A549 (cell line): ENCODE data around the gene NPFFR1. TPM values are rescaled to one million over a fixed set of nuclear protein-coding genes. Genes with fewer than 3 reads are reported as not detected.

Experiments
- ATAC-seq, 2 experiments: fragments of 200-7000 bp in 1 of 2; fragments of >200 bp in 1 of 2; cut with Nextera tagmentation in 1 of 2; cut with Tn5 transposase in 1 of 2; 3 replicates each; pipeline versions ENCODE4 v1.8.0 to v1.9.1; 2018 to 2020; ENCODE audit warnings: mild to moderate bottlenecking in 1 of 2, moderate library complexity in 1 of 2
- CTCF ChIA-PET: fragments of 300-600 bp; sonication (Branson Sonifier 250); formaldehyde crosslinking; extraction: SDS; loops from one replicate; lab custom pipeline; 2021; ENCODE audit warnings: antibody characterized with exemption, inconsistent platforms; lab: Yijun Ruan, JAX
- POLR2A ChIA-PET: fragments of 350-600 bp; formaldehyde crosslinking; extraction: SDS; loops from one replicate; lab custom pipeline; 2021; ENCODE audit warnings: antibody characterized with exemption, inconsistent platforms; lab: Yijun Ruan, JAX
- DNase-seq, 2 experiments: peaks; one replicate each; pipeline versions ENCODE4 v3.0.0 to v3.0.0-alpha.2; 2011 to 2016; ENCODE audit warnings: low read depth in 1 of 2, low spot score in 1 of 2
- FAIRE-seq: peaks from 2 replicates; lab custom pipeline; 2011; peaks lifted over from hg19 to GRCh38; lab: Jason Lieb, UNC
- H3K27ac ChIP-seq, 2 experiments: fragments of >200 bp; sonication (Bioruptor Twin); formaldehyde crosslinking; 3 replicates each; pipeline ENCODE4 v1.5.1; 2016 to 2017
- H3K4me1 ChIP-seq: fragments of >200 bp; sonication (Bioruptor Twin); formaldehyde crosslinking; 3 replicates; pipeline ENCODE4 v1.6.1; 2016
- H3K4me2 ChIP-seq: fragments of >200 bp; sonication (Bioruptor Twin); formaldehyde crosslinking; 3 replicates; pipeline ENCODE4 v1.6.1; 2016
- H3K4me3 ChIP-seq: fragments of >200 bp; sonication (Bioruptor Twin); formaldehyde crosslinking; 3 replicates; pipeline ENCODE4 v1.5.1; 2016
- H3K9me3 ChIP-seq: fragments of >200 bp; sonication (Bioruptor Twin); formaldehyde crosslinking; 3 replicates; pipeline ENCODE4 v1.6.1; 2016
- BCL3 ChIP-seq: fragments of >200 bp; sonication (Bioruptor Twin); formaldehyde crosslinking; IDR thresholded peaks from 3 replicates; pipeline ENCODE4 v1.6.1; 2016
- CEBPB ChIP-seq, 2 experiments: fragments of >200 bp in 1 of 2; sonication (Bioruptor Twin) in 1 of 2; formaldehyde crosslinking in 1 of 2; IDR thresholded peaks; 2 replicates each; pipeline ENCODE4 v1.6.1; 2012 to 2016
- EHF ChIP-seq: fragments of 250-450 bp; sonication (Bioruptor Pico); IDR thresholded peaks from 2 replicates; pipeline ENCODE4 v1.5.0; 2020; ENCODE audit warnings: mild to moderate bottlenecking
- FOSL2 ChIP-seq, 2 experiments: fragments of 450-650 bp in 1 of 2; fragments of >200 bp in 1 of 2; sonication (Bioruptor Twin) in 1 of 2; formaldehyde crosslinking; IDR thresholded peaks; 2 replicates each; pipeline versions ENCODE4 v1.5.0 to v1.6.1; 2016 to 2020; ENCODE audit warnings: mild to moderate bottlenecking in 1 of 2, moderate library complexity in 1 of 2
- GATA3 ChIP-seq: IDR thresholded peaks from 2 replicates; pipeline ENCODE4 v1.6.1; 2012; ENCODE audit warnings: borderline replicate concordance
- HOXA7 ChIP-seq: fragments of 250-450 bp; sonication (Bioruptor Pico); IDR thresholded peaks from 2 replicates; pipeline ENCODE4 v1.5.0; 2020; ENCODE audit warnings: mild to moderate bottlenecking, moderate library complexity
- HOXB13 ChIP-seq: fragments of 250-450 bp; sonication (Bioruptor Pico); IDR thresholded peaks from 2 replicates; pipeline ENCODE4 v1.5.0; 2020; ENCODE audit warnings: low read depth, mild to moderate bottlenecking, moderate library complexity
- JUNB ChIP-seq: fragments of >200 bp; sonication (Bioruptor Twin); formaldehyde crosslinking; IDR thresholded peaks from 2 replicates; pipeline ENCODE4 v1.6.1; 2016
- MAX ChIP-seq: IDR thresholded peaks from 2 replicates; pipeline ENCODE4 v1.6.1; 2012
- MAZ ChIP-seq: fragments of 150-350 bp; IDR thresholded peaks from 2 replicates; pipeline ENCODE4 v1.6.1; 2014; ENCODE audit warnings: antibody characterized with exemption, low read depth, low read length, borderline replicate concordance
- MYC ChIP-seq: IDR thresholded peaks from 2 replicates; pipeline ENCODE4 v1.6.1; 2012; ENCODE audit warnings: mild to moderate bottlenecking, inconsistent platforms, low read length, improper control_type of control experiment, borderline replicate concordance
- NR3C1 ChIP-seq: fragments of >200 bp; sonication (Bioruptor Twin); formaldehyde crosslinking; IDR thresholded peaks from 3 replicates; pipeline ENCODE4 v1.6.1; 2017
- PBX3 ChIP-seq: IDR thresholded peaks from 2 replicates; pipeline ENCODE4 v1.6.1; 2012
- RAD21 ChIP-seq, 2 experiments: fragments of >200 bp in 1 of 2; sonication (Bioruptor Twin) in 1 of 2; formaldehyde crosslinking in 1 of 2; IDR thresholded peaks in 1 of 2; conservative IDR thresholded peaks in 1 of 2; 2 replicates in 1 of 2; 3 replicates in 1 of 2; pipeline ENCODE4 v1.6.1; 2012 to 2018; ENCODE audit warnings: inconsistent platforms in 1 of 2
- RARB ChIP-seq: fragments of 250-450 bp; sonication (Bioruptor Pico); IDR thresholded peaks from 2 replicates; pipeline ENCODE4 v1.8.0; 2021; ENCODE audit warnings: mild to moderate bottlenecking, moderate library complexity
- RCOR1 ChIP-seq: fragments of 150-350 bp; IDR thresholded peaks from 2 replicates; pipeline ENCODE4 v1.6.1; 2014; ENCODE audit warnings: antibody characterized with exemption, low read length, low read depth
- TFCP2L1 ChIP-seq: fragments of 250-450 bp; sonication (Bioruptor Pico); IDR thresholded peaks from 2 replicates; pipeline ENCODE4 v1.5.0; 2021; ENCODE audit warnings: mild to moderate bottlenecking
- USF2 ChIP-seq: fragments of 450-650 bp; IDR thresholded peaks from 2 replicates; pipeline ENCODE4 v1.6.1; 2014; ENCODE audit warnings: antibody characterized with exemption
- ZC3H11A ChIP-seq: fragments of 450-650 bp; IDR thresholded peaks from 2 replicates; pipeline ENCODE4 v1.6.1; 2014; ENCODE audit warnings: antibody characterized with exemption, mild to moderate bottlenecking
- ZSCAN20 ChIP-seq: fragments of 250-450 bp; sonication (Bioruptor Pico); IDR thresholded peaks from 2 replicates; pipeline ENCODE4 v1.8.0; 2022; ENCODE audit warnings: mild to moderate bottlenecking, moderate library complexity
- WGBS: methylation state at CpG from one replicate; pipeline ENCODE4 v1.1.6; 2017; ENCODE audit errors: missing lambda C conversion rate; 5-methylcytosine and 5-hydroxymethylcytosine counted together
- polyA plus RNA-seq, 4 experiments: library from polyadenylated mRNA; depleted of rRNA in 3 of 4; stranded (reverse); fragments of >200 nt; fragmentation: RNase III in 1 of 4; extraction: RNeasy Plus Mini Kit Qiagen cat#74134 plus additional on column Dnase treatment in 1 of 4; gene quantifications; 2 replicates in 3 of 4; 3 replicates in 1 of 4; pipeline ENCODE4 v1.2.3, GENCODE V29; 2011 to 2017
- TF ChIP-seq, protein P1 (sequence below): fragments of 250-450 bp; sonication (Bioruptor Pico); IDR thresholded peaks from 2 replicates; pipeline ENCODE4 v1.5.0; 2021; ENCODE audit warnings: mild to moderate bottlenecking, moderate library complexity, borderline replicate concordance
- TF ChIP-seq, protein P2 (sequence below): IDR thresholded peaks from 2 replicates; pipeline ENCODE4 v1.6.1; 2012; ENCODE audit warnings: low read depth, borderline replicate concordance
- TF ChIP-seq, protein P3 (sequence below): fragments of >200 bp; sonication (Bioruptor Twin); formaldehyde crosslinking; IDR thresholded peaks from 3 replicates; pipeline ENCODE4 v1.5.1; 2016

Gene NPFFR1
- polyA plus RNA-seq, 2 of the 4 experiments (the other 2 are of a cell fraction) = not detected

- CTCF ChIA-PET = interaction anchor here (1.2 to 3.9 kb wide), 7 partner anchors 8 to 96 kb away, joined by 3 to 33 read pairs (median 4); no protein-coding TSS in a partner anchor
Observed at GRCh38 chr10:70268376-70268775, 15.4 kb downstream of the NPFFR1 start.

GRCh38 chr10:70267161-70267933 is 16.5 kb downstream of the NPFFR1 start:
- ChIA-PET CTCF (interaction anchor here (0.7 to 3.9 kb wide), 11 partner anchors 9 to 118 kb away, joined by 3 to 33 read pairs (median 3); no protein-coding TSS in a partner anchor), POLR2A (interaction anchor here (1.3 kb wide), 1 partner anchor 34 kb away, joined by 7 read pairs; the partner anchor contains the start of gene PPA1)
- H3K4me1 ChIP-seq = peaks cover 12% of the 10 kb centered on the region
- WGBS = 73% methylated on average over 8 of the region's 9 CpGs
- peaks cover 7% of the 10 kb centered on the region; the same call in 2 of the 3 replicates for H3K9me3 ChIP-seq
- peak overlapping the region in 1 of 2 experiments; percentile 32; a peak in 1 of 6 replicates for H3K27ac ChIP-seq
- peak; percentile 54 to 73 for DNase-seq
- peak overlapping the region; percentile 24; the same call in 2 of the 3 replicates for H3K4me2 ChIP-seq
- TF ChIP-seq, protein P1, sequence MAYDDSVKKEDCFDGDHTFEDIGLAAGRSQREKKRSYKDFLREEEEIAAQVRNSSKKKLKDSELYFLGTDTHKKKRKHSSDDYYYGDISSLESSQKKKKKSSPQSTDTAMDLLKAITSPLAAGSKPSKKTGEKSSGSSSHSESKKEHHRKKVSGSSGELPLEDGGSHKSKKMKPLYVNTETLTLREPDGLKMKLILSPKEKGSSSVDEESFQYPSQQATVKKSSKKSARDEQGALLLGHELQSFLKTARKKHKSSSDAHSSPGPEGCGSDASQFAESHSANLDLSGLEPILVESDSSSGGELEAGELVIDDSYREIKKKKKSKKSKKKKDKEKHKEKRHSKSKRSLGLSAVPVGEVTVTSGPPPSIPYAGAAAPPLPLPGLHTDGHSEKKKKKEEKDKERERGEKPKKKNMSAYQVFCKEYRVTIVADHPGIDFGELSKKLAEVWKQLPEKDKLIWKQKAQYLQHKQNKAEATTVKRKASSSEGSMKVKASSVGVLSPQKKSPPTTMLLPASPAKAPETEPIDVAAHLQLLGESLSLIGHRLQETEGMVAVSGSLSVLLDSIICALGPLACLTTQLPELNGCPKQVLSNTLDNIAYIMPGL = no peak
- no peak for TF ChIP-seq GATA3
- no peak for TF ChIP-seq ZC3H11A
- TF ChIP-seq, protein P2, sequence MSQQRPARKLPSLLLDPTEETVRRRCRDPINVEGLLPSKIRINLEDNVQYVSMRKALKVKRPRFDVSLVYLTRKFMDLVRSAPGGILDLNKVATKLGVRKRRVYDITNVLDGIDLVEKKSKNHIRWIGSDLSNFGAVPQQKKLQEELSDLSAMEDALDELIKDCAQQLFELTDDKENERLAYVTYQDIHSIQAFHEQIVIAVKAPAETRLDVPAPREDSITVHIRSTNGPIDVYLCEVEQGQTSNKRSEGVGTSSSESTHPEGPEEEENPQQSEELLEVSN = no peak
- TF ChIP-seq RARB = no peak
- TF ChIP-seq, protein P3, sequence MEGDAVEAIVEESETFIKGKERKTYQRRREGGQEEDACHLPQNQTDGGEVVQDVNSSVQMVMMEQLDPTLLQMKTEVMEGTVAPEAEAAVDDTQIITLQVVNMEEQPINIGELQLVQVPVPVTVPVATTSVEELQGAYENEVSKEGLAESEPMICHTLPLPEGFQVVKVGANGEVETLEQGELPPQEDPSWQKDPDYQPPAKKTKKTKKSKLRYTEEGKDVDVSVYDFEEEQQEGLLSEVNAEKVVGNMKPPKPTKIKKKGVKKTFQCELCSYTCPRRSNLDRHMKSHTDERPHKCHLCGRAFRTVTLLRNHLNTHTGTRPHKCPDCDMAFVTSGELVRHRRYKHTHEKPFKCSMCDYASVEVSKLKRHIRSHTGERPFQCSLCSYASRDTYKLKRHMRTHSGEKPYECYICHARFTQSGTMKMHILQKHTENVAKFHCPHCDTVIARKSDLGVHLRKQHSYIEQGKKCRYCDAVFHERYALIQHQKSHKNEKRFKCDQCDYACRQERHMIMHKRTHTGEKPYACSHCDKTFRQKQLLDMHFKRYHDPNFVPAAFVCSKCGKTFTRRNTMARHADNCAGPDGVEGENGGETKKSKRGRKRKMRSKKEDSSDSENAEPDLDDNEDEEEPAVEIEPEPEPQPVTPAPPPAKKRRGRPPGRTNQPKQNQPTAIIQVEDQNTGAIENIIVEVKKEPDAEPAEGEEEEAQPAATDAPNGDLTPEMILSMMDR = peak; percentile 25; the same call in 2 of the 3 replicates
- no peak for TF ChIP-seq JUNB
- TF ChIP-seq PBX3 = no peak
- no peak for TF ChIP-seq CEBPB (IDR thresholded peaks at IDR 0.05)
- TF ChIP-seq MAZ = no peak
- TF ChIP-seq FOSL2 (IDR thresholded peaks at IDR 0.05) = peak; percentile 40; the same call in 1 of the 2 replicates
- peak; percentile 75 for TF ChIP-seq FOSL2 (CRISPR knock-in tag; IDR thresholded peaks at IDR 0.05)
- no peak for TF ChIP-seq HOXB13 (CRISPR knock-in tag)
- TF ChIP-seq, all 56 proteins: peak for 2
- FAIRE-seq (no peak), ATAC-seq (peak; percentile 83 to 85)
- no peak overlapping the region for H3K4me3 ChIP-seq

More at GRCh38 chr10:70268376-70268775, 15.4 kb downstream of the NPFFR1 start:
- no peak for DNase-seq
- no peak overlapping the region for H3K4me2 ChIP-seq
- peaks cover 12% of the 10 kb centered on the region for H3K4me1 ChIP-seq
- no peaks in the 10 kb centered on the region for H3K9me3 ChIP-seq
- no peak overlapping the region for H3K27ac ChIP-seq
- TF ChIP-seq CEBPB (IDR thresholded peaks at IDR 0.05) = no peak
- TF ChIP-seq, all 56 proteins: peak for 0
- 80% methylated on average over 4 of the region's 4 CpGs for WGBS
- POLR2A ChIA-PET = no interaction called here
- ATAC-seq = no peak
- no peak overlapping the region for H3K4me3 ChIP-seq
- FAIRE-seq = no peak

DNA sequence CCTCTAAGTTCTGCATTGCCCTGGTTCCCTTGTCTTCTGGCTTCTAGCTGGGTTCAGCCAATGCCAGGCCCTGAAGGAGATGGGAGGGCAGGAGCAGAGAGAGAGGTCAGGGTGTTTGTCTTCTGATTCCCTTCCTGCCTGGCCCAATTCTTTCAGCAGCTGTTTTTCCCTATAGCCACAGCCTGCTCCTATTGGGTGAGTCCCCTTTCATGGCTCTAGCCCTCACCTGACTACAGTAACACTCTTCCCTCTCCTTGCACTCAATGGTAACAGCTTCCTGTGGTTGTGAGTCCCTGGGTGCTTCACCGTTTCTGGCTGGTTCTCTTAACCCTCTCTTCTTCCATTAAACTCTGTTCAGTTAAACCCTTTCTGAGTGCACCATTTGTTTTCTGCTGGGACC is 17.1 kb downstream of the NPFFR1 start:
- no peak for FAIRE-seq
- DNase-seq = no peak
- ChIA-PET POLR2A (interaction anchor here (1.3 kb wide), 1 partner anchor 33 kb away, joined by 7 read pairs; the partner anchor contains the start of gene PPA1), CTCF (interaction anchor here (0.9 to 3.9 kb wide), 8 partner anchors 10 to 119 kb away, joined by 3 to 33 read pairs (median 4); no protein-coding TSS in a partner anchor)
- H3K9me3 ChIP-seq = peaks cover 9% of the 10 kb centered on the region; the same call in 2 of the 3 replicates
- no peak overlapping the region for H3K4me3 ChIP-seq
- peak overlapping the region in 1 of 2 experiments; percentile 32; a peak in 1 of 6 replicates for H3K27ac ChIP-seq
- ATAC-seq = no peak
- H3K4me2 ChIP-seq = no peak overlapping the region; the same call in 2 of the 3 replicates
- H3K4me1 ChIP-seq = peaks cover 12% of the 10 kb centered on the region
- WGBS = 71% methylated on average over 1 of the region's 1 CpG
- TF ChIP-seq EHF (no peak), ZSCAN20 (CRISPR knock-in tag) (no peak), MAX (no peak), HOXA7 (no peak), BCL3 (no peak), MAZ (no peak), RCOR1 (no peak), TFCP2L1 (CRISPR knock-in tag) (no peak), MYC (no peak), NR3C1 (no peak), USF2 (no peak), RAD21 (conservative IDR thresholded peaks at IDR 0.05 in 1 of 2, IDR thresholded peaks at IDR 0.05 in 1 of 2) (no peak)
